Ishikawa (cell line): ENCODE results near the gene STC2.

ENCODE experiments used
- CEBPB ChIP-seq: IDR thresholded peaks from 2 replicates; pipeline ENCODE4 v1.6.1; 2012
- CREB1 ChIP-seq: IDR thresholded peaks from 2 replicates; pipeline ENCODE4 v1.6.1; 2012; ENCODE audit warnings: low read depth
- EGR1 ChIP-seq: IDR thresholded peaks from 2 replicates; pipeline ENCODE4 v1.6.1; 2012
- EP300 ChIP-seq: IDR thresholded peaks from 2 replicates; pipeline ENCODE4 v1.6.1; 2012; ENCODE audit warnings: borderline replicate concordance
- FOXM1 ChIP-seq: IDR thresholded peaks from 2 replicates; pipeline ENCODE4 v1.6.1; 2012; ENCODE audit warnings: low read depth, borderline replicate concordance
- NFIC ChIP-seq: IDR thresholded peaks from 2 replicates; pipeline ENCODE4 v1.6.1; 2012
- RAD21 ChIP-seq: IDR thresholded peaks from 2 replicates; pipeline ENCODE4 v1.6.1; 2012; ENCODE audit warnings: low read depth
- TAF1 ChIP-seq: IDR thresholded peaks from 2 replicates; pipeline ENCODE4 v1.6.1; 2012; ENCODE audit warnings: low read depth, mild to moderate bottlenecking
- TCF12 ChIP-seq: IDR thresholded peaks from 2 replicates; pipeline ENCODE4 v1.6.1; 2012; ENCODE audit warnings: low read depth
- TEAD4 ChIP-seq: IDR thresholded peaks from 2 replicates; pipeline ENCODE4 v1.6.1; 2012
- YY1 ChIP-seq: IDR thresholded peaks from 2 replicates; pipeline ENCODE4 v1.6.1; 2012; ENCODE audit warnings: low read depth
- ZBTB7A ChIP-seq: IDR thresholded peaks from 2 replicates; pipeline ENCODE4 v1.6.1; 2012; ENCODE audit warnings: low read depth
- TF ChIP-seq, protein P1 (sequence below): IDR thresholded peaks from 2 replicates; pipeline ENCODE4 v1.6.1; 2012
- TF ChIP-seq, protein P2 (sequence below): IDR thresholded peaks from 2 replicates; pipeline ENCODE4 v1.6.1; 2012; ENCODE audit warnings: low read depth, mild to moderate bottlenecking
- TF ChIP-seq, protein P3 (sequence below): IDR thresholded peaks from 2 replicates; pipeline ENCODE4 v1.6.1; 2012

The STC2 gene

DNA sequence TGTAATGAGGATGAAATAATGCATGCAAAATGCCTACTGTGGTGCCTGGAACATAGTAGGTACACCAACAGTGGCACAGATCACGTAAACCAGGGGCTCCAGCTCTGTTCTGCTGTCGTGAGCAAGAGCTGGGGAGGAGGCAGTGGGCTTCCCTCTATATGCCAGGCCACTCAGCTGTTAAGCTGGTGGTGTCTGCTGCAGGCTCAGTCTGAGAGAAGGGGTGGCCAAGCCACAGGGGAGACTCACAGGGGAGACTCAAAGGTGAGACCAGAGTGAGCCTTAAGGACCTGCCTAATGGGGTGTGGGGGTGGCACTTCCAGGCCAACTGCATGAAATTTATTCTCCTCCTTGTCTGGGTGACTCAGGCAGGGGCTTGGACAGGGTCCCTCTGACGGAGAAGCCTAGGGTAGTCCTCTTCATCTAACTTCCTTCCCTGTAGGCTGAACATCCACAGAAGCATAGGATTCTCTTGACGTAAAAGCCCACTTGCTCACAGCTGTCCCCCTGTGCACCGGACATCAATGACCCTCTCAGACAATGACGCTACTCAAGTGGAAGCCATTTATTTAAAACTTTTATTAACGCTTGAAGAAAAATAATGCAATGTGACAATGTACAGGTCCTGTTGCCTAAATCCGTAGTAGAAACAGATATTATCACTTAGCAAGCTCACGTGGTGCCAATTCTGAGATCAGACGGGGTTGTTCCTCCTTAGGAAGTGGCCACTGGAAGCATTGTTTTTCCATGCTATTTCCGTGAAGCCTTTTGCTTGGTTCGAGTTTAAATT is 13.9 kb downstream of the STC2 start:
- TF ChIP-seq, protein P1, sequence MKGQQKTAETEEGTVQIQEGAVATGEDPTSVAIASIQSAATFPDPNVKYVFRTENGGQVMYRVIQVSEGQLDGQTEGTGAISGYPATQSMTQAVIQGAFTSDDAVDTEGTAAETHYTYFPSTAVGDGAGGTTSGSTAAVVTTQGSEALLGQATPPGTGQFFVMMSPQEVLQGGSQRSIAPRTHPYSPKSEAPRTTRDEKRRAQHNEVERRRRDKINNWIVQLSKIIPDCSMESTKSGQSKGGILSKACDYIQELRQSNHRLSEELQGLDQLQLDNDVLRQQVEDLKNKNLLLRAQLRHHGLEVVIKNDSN: no peak
- TF ChIP-seq EGR1 (no peak), FOXM1 (no peak), NFIC (no peak), ZBTB7A (no peak)

DNA sequence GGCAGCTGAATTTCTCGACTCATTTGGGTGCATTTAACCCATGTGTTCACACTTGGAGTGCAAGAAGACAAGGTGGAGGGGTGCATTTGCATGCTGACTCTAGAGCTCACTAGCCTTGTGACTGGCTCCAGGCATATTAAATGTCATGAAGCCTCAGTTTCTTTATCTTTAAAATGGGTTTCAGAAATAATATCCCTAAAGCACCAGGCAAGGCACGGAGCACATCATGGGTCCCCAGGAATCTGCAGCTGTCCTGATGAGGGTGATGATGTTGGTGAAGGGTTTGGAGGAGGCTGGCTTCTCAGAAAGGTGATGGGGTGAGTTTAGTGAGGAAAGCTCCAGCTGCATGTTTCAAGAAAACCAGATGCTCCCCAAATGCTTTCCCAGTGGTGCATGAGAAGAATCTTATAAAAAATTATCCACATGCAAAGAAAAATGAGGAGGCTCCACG is 14.8 kb downstream of the STC2 start:
- TF ChIP-seq, protein P1: no peak
- TF ChIP-seq FOXM1: no peak
- TF ChIP-seq EP300: no peak
- TF ChIP-seq TAF1: no peak
- TF ChIP-seq, protein P2, sequence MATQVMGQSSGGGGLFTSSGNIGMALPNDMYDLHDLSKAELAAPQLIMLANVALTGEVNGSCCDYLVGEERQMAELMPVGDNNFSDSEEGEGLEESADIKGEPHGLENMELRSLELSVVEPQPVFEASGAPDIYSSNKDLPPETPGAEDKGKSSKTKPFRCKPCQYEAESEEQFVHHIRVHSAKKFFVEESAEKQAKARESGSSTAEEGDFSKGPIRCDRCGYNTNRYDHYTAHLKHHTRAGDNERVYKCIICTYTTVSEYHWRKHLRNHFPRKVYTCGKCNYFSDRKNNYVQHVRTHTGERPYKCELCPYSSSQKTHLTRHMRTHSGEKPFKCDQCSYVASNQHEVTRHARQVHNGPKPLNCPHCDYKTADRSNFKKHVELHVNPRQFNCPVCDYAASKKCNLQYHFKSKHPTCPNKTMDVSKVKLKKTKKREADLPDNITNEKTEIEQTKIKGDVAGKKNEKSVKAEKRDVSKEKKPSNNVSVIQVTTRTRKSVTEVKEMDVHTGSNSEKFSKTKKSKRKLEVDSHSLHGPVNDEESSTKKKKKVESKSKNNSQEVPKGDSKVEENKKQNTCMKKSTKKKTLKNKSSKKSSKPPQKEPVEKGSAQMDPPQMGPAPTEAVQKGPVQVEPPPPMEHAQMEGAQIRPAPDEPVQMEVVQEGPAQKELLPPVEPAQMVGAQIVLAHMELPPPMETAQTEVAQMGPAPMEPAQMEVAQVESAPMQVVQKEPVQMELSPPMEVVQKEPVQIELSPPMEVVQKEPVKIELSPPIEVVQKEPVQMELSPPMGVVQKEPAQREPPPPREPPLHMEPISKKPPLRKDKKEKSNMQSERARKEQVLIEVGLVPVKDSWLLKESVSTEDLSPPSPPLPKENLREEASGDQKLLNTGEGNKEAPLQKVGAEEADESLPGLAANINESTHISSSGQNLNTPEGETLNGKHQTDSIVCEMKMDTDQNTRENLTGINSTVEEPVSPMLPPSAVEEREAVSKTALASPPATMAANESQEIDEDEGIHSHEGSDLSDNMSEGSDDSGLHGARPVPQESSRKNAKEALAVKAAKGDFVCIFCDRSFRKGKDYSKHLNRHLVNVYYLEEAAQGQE: no peak
- no peak for TF ChIP-seq NFIC
- no peak for TF ChIP-seq CEBPB
- no peak for TF ChIP-seq EGR1
- no peak for TF ChIP-seq ZBTB7A
- no peak for TF ChIP-seq YY1
- TF ChIP-seq, protein P3, sequence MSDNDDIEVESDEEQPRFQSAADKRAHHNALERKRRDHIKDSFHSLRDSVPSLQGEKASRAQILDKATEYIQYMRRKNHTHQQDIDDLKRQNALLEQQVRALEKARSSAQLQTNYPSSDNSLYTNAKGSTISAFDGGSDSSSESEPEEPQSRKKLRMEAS: no peak
- TF ChIP-seq CREB1: no peak
- TF ChIP-seq TEAD4: no peak
- TF ChIP-seq RAD21: no peak
- no peak for TF ChIP-seq TCF12

DNA sequence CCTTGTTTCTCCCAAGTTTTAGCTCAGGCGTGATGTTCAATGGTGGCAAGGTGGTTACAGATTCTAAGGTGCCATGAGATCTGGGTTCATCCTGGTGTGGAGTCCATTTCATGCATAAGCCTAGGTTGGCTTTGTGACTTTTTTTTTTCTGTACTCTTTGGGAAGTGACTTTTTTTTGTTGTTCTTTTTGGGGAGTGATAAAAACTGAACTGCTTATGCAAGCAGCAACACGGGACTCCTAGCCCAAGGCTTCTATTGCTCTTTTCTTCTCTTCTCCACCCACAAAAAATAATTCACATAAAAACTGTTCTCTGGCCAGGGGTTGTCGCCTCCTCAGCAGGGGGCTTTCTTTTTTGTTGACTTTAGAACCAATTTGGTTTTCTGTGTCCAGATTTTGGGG is 15.4 kb downstream of the STC2 start:
- TF ChIP-seq EGR1: no peak
- TF ChIP-seq CEBPB: no peak
- no peak for TF ChIP-seq RAD21
- TF ChIP-seq CREB1: no peak
- no peak for TF ChIP-seq ZBTB7A
- TF ChIP-seq, protein P1: no peak
- TF ChIP-seq, protein P3: no peak
- no peak for TF ChIP-seq TEAD4

DNA sequence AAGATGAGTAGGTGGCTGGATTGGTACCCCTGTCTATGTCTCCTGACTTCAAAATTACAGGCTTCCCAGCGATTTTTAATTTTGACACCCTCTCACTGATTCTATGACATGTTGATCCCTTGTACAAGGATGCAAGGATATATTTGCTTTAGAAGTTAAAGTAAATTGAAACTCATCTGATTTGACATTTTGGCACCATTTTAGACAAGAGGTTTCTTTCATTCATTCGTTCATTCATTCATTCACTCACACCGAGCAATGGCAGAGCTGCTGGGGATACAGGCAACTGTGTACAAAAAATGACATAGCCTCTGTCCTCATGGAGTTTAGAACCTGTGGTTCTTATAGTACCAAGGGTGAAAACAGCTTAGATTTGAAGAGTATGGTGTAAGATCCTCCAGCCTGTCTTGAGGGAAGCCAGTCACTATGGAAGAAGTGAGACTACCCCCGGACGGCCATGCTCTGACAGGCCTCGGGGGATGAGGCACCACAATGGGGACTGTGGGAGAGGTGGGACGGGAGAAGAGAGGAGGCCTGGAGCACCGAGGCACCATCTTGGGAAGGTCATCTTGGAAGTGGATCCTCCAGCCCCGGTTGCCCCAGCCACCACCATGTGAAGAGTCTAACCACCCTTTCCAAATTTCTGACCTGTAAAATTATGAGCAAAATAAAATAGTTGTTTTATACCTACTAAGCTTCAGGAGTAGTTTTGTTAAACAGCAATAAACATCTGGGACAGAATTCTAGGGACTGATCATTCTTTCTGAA is 16.2 kb downstream of the STC2 start:
- no peak for TF ChIP-seq TEAD4
- no peak for TF ChIP-seq EP300
- TF ChIP-seq, protein P2: no peak
- TF ChIP-seq CEBPB: no peak
- TF ChIP-seq, protein P1: no peak
- no peak for TF ChIP-seq FOXM1
- TF ChIP-seq EGR1: no peak
- TF ChIP-seq, protein P3: no peak
- no peak for TF ChIP-seq ZBTB7A
- TF ChIP-seq RAD21: no peak
